ENCODE measurements around the gene RASAL3. TPM values are rescaled to one million over a fixed set of nuclear protein-coding genes. Genes with fewer than 3 reads are reported as not detected.

The RASAL3 gene
- total RNA-seq, 4 donors from 2014 or later = 1.9 to 117 (median 15.3) TPM

GRCh38 chr19:15421721-15422260 lies 42.6 kb downstream of the RASAL3 start:
- TF ChIP-seq EP300 (IDR thresholded peaks at IDR 0.05; ENCODE audit: low read depth) = no peak
- no peak for TF ChIP-seq POLR2A (IDR thresholded peaks at IDR 0.05)
- TF ChIP-seq POLR2AphosphoS5 (IDR thresholded peaks at IDR 0.05) = no peak
- TF ChIP-seq, protein P1, sequence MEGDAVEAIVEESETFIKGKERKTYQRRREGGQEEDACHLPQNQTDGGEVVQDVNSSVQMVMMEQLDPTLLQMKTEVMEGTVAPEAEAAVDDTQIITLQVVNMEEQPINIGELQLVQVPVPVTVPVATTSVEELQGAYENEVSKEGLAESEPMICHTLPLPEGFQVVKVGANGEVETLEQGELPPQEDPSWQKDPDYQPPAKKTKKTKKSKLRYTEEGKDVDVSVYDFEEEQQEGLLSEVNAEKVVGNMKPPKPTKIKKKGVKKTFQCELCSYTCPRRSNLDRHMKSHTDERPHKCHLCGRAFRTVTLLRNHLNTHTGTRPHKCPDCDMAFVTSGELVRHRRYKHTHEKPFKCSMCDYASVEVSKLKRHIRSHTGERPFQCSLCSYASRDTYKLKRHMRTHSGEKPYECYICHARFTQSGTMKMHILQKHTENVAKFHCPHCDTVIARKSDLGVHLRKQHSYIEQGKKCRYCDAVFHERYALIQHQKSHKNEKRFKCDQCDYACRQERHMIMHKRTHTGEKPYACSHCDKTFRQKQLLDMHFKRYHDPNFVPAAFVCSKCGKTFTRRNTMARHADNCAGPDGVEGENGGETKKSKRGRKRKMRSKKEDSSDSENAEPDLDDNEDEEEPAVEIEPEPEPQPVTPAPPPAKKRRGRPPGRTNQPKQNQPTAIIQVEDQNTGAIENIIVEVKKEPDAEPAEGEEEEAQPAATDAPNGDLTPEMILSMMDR (IDR thresholded peaks at IDR 0.05) = no peak
- intact Hi-C loops (cut with DNase I; ENCODE audit: low total_unique reads) = no loop called here
- Histone ChIP-seq H3K4me3 (no peak overlapping the region), H3K27me3 (no peaks in the 10 kb centered on the region), H3K36me3 (peaks cover 0 to 32% (median 19%) of the 10 kb centered on the region in 4 donors), H3K27ac (peak overlapping the region in 3 of 4 donors; percentile 23 to 35 (median 30)), H3K4me1 (peaks cover 10 to 26% (median 15%) of the 10 kb centered on the region in 4 donors), H3K9me3 (no peaks in the 10 kb centered on the region)
- in situ Hi-C loops (cut with MboI; ENCODE audit: low pct_ligation_motif_present in 1 of 4, low pct_unique_long_range_greater_than_20kb in 1 of 4, low sequenced_read_pairs in 3 of 4) = loop anchor here in 2 of 4 donors (10.0 kb wide), 1 partner anchor 133 kb away; no protein-coding TSS in a partner anchor
- no peak for DNase-seq
- WGBS, 2 donors (ENCODE audit: low coverage in 1 of 2) = 74% methylated on average over 15 of the region's 15 CpGs; no CpG with 5 or more reads in 1 of the 2 donors

DNA sequence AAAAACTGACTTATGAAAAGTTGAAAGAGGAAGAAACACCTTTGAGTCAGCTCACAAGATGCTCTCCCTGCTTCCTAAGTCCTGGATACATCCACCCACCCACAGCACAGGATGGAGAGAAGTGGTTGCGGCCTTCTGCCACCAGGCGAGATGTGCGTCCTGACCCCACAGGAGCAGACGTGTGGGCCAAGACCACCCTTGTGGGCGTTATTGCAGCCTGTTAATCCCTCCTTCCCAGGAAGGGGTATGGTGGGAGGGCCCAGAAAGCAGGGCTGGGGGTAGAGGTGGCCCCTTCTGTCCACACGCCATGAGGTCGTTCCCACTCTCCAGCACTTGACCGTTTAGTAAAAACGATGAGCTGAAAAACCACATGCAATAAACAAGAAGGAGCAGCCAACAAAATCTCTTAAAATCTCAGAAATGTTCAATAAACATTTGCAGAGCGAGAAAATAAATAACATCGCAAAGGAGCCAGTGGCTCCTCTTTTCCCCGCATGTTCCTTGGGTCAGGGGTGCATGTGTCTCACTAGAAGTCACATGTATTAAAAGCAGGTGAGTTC lies 43.1 kb downstream of the RASAL3 start:
- 81 to 82% methylated on average over 2 to 12 of the region's 12 CpGs for WGBS, 2 donors (ENCODE audit: low coverage in 1 of 2)
- Histone ChIP-seq H3K27ac (peak overlapping the region in 3 of 4 donors; percentile 23 to 35 (median 30)), H3K4me1 (peaks cover 12 to 31% (median 20%) of the 10 kb centered on the region in 4 donors), H3K4me3 (no peak overlapping the region), H3K36me3 (peaks cover 0 to 30% (median 18%) of the 10 kb centered on the region in 4 donors), H3K9me3 (no peaks in the 10 kb centered on the region), H3K27me3 (no peaks in the 10 kb centered on the region)
- DNase-seq = no peak
- in situ Hi-C loops (cut with MboI; ENCODE audit: low pct_ligation_motif_present in 1 of 4, low pct_unique_long_range_greater_than_20kb in 1 of 4, low sequenced_read_pairs in 3 of 4) (loop anchor here in 2 of 4 donors (10.0 kb wide), 1 partner anchor 134 kb away; no protein-coding TSS in a partner anchor), intact Hi-C loops (cut with DNase I; ENCODE audit: low total_unique reads) (no loop called here)
- TF ChIP-seq, protein P1 (IDR thresholded peaks at IDR 0.05) = no peak
- TF ChIP-seq EP300 (IDR thresholded peaks at IDR 0.05; ENCODE audit: low read depth) (no peak), POLR2AphosphoS5 (IDR thresholded peaks at IDR 0.05) (no peak), POLR2A (IDR thresholded peaks at IDR 0.05) (no peak)

GRCh38 chr19:15419413-15420025 lies 44.8 kb downstream of the RASAL3 start:
- TF ChIP-seq, protein P1 (IDR thresholded peaks at IDR 0.05) = peak in 1 of 5 experiments; percentile 7
- TF ChIP-seq POLR2AphosphoS5 (IDR thresholded peaks at IDR 0.05) = no peak
- no peak for TF ChIP-seq EP300 (IDR thresholded peaks at IDR 0.05; ENCODE audit: low read depth)
- TF ChIP-seq POLR2A (IDR thresholded peaks at IDR 0.05) = no peak
- 18 to 22% methylated on average over 13 to 16 of the region's 16 CpGs for WGBS, 2 donors (ENCODE audit: low coverage in 1 of 2)
- no peak for DNase-seq
- Histone ChIP-seq H3K4me3 (peak overlapping the region; percentile 22 to 94 (median 60)), H3K27me3 (no peaks in the 10 kb centered on the region), H3K27ac (peak overlapping the region; percentile 3 to 86 (median 44)), H3K4me1 (peaks cover 12 to 43% (median 22%) of the 10 kb centered on the region in 4 donors), H3K36me3 (peaks cover 0 to 21% (median 13%) of the 10 kb centered on the region in 4 donors), H3K9me3 (no peaks in the 10 kb centered on the region)
- intact Hi-C loops (cut with DNase I; ENCODE audit: low total_unique reads) (no loop called here), in situ Hi-C loops (cut with MboI; ENCODE audit: low pct_ligation_motif_present in 1 of 4, low pct_unique_long_range_greater_than_20kb in 1 of 4, low sequenced_read_pairs in 3 of 4) (loop anchor here in 3 of 4 donors (10.0 kb wide), 1 partner anchor 135 kb away; no protein-coding TSS in a partner anchor)
